GM21381 (cell line): ENCODE data around the gene B3GNT7.
"Not testable (repeated sequence)": the region's sequence is repeated elsewhere in the genome, so short reads cannot be mapped to it uniquely, and the experiment has no call there.

Experiments
- ATAC-seq: cut with Tn5 transposase; IDR thresholded peaks from one replicate; pipeline ENCODE4 v1.9.1; 2021; ENCODE audit warnings: mild to moderate bottlenecking, moderate library complexity; ENCODE audit not compliant: unreplicated experiment

B3GNT7 gene

DNA sequence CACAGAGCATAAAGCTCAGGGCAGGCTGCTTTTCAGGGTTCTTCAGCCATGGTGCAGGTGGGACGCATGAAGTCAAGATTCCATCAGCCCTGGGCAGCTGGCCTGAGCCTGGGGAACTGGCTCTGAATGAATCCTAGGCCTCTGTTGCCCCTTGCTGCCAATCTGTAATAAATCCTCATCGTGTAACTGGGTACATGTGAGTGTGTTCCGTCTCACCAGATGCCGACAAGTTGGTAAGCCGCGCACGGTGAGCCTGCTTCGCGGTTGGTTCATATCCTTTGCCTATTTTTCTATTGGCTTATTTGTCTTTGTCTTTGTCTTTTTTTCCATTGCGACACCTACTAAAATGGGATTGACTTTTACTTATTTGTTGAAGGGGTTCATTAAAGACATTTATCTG lies 27.7 kb downstream of the B3GNT7 start:
- no peak for ATAC-seq

DNA sequence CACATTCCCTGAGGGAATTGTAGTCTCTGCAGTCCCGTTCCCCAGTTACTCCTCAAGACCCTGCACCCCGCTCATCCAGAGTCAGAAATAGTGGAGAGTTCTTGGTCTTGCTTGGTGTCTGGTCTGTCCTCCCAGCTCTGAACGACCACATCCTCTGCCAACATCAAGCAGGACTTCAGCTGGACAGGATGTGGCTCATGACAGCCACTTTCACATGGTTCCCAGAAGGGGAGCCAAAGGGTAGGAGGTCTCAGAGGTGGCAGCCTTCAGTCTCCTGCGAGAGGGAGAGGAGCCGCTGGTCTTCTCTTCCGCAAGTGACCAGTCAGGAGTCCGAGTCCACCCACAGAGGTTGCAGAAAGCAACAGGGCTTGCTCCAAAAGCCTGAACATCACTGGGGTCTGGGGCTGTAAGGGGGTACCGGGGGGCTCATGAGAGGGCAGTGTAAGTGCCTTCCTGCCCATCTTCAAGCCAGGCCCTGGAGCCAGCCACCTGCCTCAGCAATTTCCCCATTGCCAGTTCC lies 29.8 kb downstream of the B3GNT7 start:
- ATAC-seq: no peak

DNA sequence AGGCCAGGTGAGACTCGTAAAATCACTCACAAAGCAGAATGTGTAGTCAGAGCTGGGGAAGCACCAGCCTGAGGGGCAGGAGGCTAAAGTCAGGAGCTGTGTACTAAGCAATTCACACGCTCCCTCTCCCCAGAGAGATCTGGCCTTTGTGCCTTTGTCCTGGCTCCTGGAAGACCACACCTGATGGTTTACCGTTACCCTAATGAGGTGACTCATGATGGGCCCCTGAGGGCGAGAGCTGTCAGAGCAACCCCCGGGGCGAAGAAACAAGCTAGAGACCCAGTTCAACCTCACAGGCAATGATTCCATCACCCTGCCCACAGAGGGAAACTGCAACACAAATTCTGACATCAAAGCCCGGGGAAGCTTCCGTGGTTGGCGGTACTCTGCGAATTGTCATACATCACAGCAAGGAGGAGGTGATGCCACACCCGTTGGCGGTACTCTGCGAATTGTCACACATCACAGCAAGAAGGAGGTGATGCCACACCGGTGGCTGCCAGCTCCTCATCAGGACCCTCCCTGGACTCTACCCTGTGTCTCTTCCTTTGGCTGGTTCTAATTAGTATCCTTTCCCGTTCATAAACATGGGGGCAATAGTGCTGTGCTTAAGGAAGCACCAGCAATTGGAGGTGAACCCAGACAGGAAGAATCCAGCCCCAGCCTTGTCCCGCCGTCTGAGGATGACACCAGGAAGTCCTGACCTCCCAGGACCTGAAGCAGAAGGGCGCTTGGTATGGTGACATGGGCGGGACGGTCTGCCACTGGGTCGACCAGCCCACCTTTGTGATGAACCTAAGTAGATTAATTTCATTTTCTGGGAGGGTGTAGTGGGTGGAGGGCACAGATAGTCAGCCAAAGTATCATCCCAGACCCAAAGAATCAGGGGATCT lies 30.5 kb downstream of the B3GNT7 start:
- no peak for ATAC-seq

DNA sequence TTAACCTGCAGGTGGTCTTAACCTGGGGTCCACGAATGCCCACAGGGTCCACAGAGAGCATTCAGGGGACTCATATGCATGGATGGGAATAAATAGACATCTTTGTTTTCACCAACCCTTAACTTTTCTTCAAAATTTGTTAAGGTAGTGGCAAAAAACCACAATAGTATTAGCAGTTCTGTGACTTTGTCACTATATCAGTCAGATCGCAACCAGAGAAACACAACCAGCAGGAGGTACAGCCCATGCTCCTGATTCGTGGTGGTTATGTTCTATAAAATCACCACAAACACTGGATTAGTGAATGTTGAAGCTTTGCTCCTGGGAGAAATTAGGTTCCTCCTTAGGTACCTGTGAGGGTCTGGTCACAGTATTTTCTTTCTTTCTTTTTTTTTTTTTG lies 31.6 kb downstream of the B3GNT7 start:
- no peak for ATAC-seq

DNA sequence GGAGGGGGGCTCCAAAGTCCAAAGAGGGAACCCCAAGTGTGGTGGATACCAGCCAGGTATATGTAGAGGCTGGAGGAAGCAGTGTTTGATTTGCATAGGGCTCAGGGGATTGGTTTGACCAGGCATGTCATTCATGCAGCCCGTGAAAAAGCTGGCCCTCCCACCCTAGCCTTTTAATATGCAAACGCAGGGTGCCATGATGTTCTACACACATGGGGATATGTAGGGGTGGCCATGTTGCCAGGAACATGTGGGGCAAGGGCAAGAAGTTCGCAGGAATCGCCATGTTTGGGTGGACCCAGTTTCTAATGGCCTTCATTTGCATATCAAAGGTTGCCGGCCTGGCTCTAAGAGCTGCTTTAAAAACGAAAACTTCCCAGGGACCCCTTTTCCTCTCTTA lies 33.6 kb downstream of the B3GNT7 start:
- ATAC-seq: no peak

DNA sequence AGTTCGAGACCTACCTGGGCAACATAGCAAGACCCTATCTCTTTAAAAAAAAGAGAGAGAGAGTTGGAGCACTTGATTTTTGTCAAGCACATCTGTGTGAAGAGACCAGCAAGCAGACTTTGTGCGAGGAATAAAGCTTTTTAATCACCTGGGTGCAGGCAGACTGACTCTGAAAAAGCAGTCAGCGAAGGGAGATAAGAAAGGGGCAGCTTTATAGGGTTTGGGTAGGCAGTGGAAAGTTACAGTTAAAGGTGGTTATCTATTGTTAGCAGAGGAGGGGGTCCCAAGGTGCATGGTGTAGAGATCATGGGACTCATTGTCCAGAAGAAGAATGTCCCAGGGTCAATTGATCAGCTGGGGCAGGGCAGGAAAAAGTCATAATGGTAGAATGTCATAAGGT lies 34.4 kb downstream of the B3GNT7 start:
- ATAC-seq: no peak

DNA sequence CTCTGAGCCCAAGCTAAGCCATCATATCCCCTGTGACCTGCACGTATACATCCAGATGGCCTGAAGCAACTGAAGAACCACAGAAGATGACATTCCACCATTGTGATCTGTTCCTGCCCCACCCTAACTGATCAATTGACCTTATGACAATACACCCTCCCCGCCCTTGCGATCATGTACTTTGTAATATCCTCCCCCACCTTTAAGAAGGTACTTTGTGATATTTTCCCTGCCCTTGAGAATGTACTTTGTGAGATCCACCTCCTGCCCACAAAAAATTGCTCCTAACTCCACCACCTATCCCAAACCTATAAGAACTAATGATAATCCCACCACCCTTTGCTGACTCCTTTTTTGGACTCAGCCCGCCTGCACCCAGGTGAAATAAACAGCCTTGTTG lies 34.9 kb downstream of the B3GNT7 start:
- not testable (repeated sequence) for ATAC-seq

DNA sequence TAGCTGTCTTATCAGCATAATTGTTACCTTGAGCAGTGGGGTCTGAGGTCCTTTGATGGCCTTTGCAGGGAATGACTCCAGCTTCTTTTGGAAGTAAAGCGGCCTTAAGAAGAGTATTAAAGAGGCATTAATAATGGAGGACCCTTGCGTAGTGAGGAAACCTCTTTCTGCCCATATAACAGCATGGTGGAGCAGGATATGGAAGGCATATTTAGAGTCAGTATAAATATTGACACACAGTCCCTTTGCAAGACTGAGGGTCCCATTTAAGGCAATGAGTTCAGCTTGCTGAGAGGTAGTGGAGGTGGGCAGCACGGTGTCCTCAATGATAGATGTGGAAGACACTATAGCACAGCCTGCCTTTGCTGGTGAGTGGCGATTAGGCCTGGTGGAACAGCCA lies 36.1 kb downstream of the B3GNT7 start:
- no peak for ATAC-seq

DNA sequence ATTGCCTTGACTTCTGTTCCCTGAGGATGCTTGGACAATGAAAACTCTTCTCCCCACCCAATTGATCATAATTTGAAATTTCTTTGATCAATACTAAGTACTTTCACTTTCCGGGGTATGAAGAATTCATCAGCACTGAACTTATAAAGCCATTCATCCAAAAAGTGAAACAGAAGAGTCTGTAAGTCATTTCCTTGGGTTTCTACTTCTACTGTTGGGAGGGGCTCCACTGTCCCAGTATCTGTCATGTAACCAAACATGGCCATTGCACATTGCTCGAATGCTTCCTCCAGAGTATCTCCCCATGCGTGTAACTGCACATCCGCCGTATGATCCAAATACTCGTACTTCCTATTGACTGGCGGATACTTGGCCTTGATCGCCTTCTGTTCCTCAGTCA lies 38.5 kb downstream of the B3GNT7 start:
- ATAC-seq: no peak

DNA sequence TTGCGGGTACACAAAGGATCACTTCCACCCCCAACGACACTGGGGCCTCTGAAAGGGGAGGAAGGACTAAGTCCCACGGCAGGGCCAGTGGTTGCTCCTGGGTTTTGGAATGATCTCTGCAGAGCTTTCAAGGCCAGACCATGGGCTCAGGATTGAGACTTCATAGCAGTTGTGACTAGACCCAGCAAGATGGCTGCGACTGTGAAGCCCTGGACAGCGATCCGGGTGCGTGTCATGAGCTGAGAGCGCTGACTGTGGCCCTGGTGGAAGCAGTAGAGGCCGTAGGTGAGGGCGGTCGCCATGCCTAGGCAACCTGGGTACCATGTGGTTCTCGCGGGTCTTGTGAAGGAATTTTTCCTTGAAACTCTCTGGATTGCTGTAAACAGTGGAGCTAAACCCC lies 41.4 kb downstream of the B3GNT7 start:
- no peak for ATAC-seq

- no peak for ATAC-seq
Measured at GRCh38 chr2:231449503-231450054, 54.1 kb downstream of the B3GNT7 start.

DNA sequence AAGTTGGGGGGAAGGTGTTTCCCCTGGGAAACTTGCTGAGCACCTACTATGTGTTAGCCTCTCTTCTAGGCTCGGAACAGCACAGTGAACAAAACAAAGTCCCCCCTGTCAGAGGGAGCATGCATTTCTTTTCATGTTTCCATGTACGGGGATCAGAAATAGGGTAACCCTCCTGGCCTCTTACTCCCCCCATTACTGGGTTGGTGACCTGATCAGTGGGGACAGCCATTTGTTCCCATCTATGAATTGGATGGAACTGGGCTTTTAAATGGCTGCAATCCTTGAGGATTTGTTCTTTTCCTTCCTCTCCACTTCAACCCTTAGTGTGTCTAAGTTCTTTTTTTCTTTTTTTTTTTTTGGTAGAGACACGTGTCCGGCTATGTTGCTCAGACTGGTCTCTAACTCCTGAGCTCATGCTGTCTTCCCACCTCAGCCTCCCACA lies 55.1 kb downstream of the B3GNT7 start:
- no peak for ATAC-seq
